IMR-90 (cell line): Measurements from ENCODE around the gene PCID2. TPM values are rescaled to one million over a fixed set of nuclear protein-coding genes. Genes with fewer than 3 reads are reported as not detected.

Experiments
- ATAC-seq: fragments of 200-7000 bp; cut with Tn5 transposase; 2 replicates; pipeline ENCODE4 v1.9.1; 2020; ENCODE audit warnings: low read depth, mild to moderate bottlenecking, moderate library complexity
- BruUV-seq: library from RNA; stranded (reverse); fragments of 400-500 nt; replicated peaks from 2 replicates; lab custom pipeline; 2021; lab: Mats Ljungman, UMichigan
- CTCF ChIA-PET: fragments of 300-600 bp; formaldehyde crosslinking; extraction: SDS; loops from one replicate; lab custom pipeline; 2021; ENCODE audit warnings: antibody characterized with exemption; lab: Yijun Ruan, JAX
- POLR2A ChIA-PET: fragments of 300-600 bp; sonication (Branson Sonifier 250); formaldehyde crosslinking; loops from one replicate; lab custom pipeline; 2022; ENCODE audit warnings: antibody characterized with exemption; ENCODE audit not compliant: unreplicated experiment; lab: Charles Lee
- DNase-seq: peaks from one replicate; pipeline ENCODE4 v3.0.0; 2013
- H2AFZ ChIP-seq: replicated peaks from 2 replicates; pipeline ENCODE3; 2013; ENCODE audit warnings: low read length, mild to moderate bottlenecking; ENCODE audit not compliant: poor library complexity
- H2AK5ac ChIP-seq: 2 replicates; pipeline ENCODE4 v1.6.1; 2013; ENCODE audit warnings: low read depth, low read length, inconsistent platforms
- H2AK9ac ChIP-seq: replicated peaks from 2 replicates; pipeline ENCODE3; 2013; ENCODE audit warnings: mild to moderate bottlenecking, low read depth, low read length, moderate library complexity; ENCODE audit not compliant: poor library complexity
- H2BK120ac ChIP-seq: 2 replicates; pipeline ENCODE4 v1.6.1; 2013; ENCODE audit warnings: low read depth, low read length, inconsistent platforms
- H2BK15ac ChIP-seq: 3 replicates; pipeline ENCODE4 v1.6.1; 2013; ENCODE audit warnings: low read depth, low read length, inconsistent platforms
- H2BK20ac ChIP-seq: 2 replicates; pipeline ENCODE4 v1.6.1; 2013; ENCODE audit warnings: low read depth, mild to moderate bottlenecking, inconsistent platforms, low read length, moderate library complexity
- H2BK5ac ChIP-seq: 2 replicates; pipeline ENCODE4 v1.6.1; 2013; ENCODE audit warnings: mild to moderate bottlenecking, low read depth, low read length, inconsistent platforms; ENCODE audit not compliant: poor library complexity, severe bottlenecking
- H3K14ac ChIP-seq: replicated peaks from 2 replicates; pipeline ENCODE4 v1.6.1; 2013; ENCODE audit warnings: low read depth, low read length, inconsistent platforms
- H3K18ac ChIP-seq: 2 replicates; pipeline ENCODE4 v1.6.1; 2013; ENCODE audit warnings: low read depth, low read length, control low read depth
- H3K23ac ChIP-seq: 2 replicates; pipeline ENCODE4 v1.6.1; 2013; ENCODE audit warnings: low read depth, low read length, inconsistent platforms
- H3K27ac ChIP-seq: 2 replicates; pipeline ENCODE4 v1.5.1; 2013; ENCODE audit warnings: mild to moderate bottlenecking, control low read depth, low read length; ENCODE audit not compliant: insufficient read depth
- H3K27me3 ChIP-seq: 2 replicates; pipeline ENCODE4 v1.6.1; 2013; ENCODE audit warnings: low read length; ENCODE audit not compliant: control insufficient read depth, insufficient read depth
- H3K36me3 ChIP-seq: 2 replicates; pipeline ENCODE4 v1.6.1; 2013; ENCODE audit warnings: low read length, mixed read lengths; ENCODE audit not compliant: control insufficient read depth, insufficient read depth
- H3K4ac ChIP-seq: 2 replicates; pipeline ENCODE4 v1.6.1; 2013; ENCODE audit warnings: low read depth, low read length, inconsistent platforms
- H3K4me1 ChIP-seq: 2 replicates; pipeline ENCODE4 v1.6.1; 2013; ENCODE audit warnings: low read length, mixed read lengths; ENCODE audit not compliant: control insufficient read depth, insufficient read depth
- H3K4me2 ChIP-seq: 2 replicates; pipeline ENCODE4 v1.6.1; 2013; ENCODE audit warnings: low read depth, mild to moderate bottlenecking, control low read depth, low read length, moderate library complexity
- H3K4me3 ChIP-seq: 2 replicates; pipeline ENCODE4 v1.5.1; 2013; ENCODE audit warnings: low read depth, mild to moderate bottlenecking, control low read depth, low read length, moderate library complexity; ENCODE audit not compliant: insufficient read depth
- H3K56ac ChIP-seq: 2 replicates; pipeline ENCODE4 v1.6.1; 2013; ENCODE audit warnings: low read length, inconsistent platforms; ENCODE audit not compliant: insufficient read depth; ENCODE audit errors: extremely low read depth
- H3K79me1 ChIP-seq, 2 experiments: 2 replicates each; pipeline ENCODE4 v1.6.1; 2013; ENCODE audit warnings: low read length in 2 of 2, inconsistent platforms in 1 of 2, low read depth in 1 of 2
- H3K9ac ChIP-seq: 2 replicates; pipeline ENCODE4 v1.6.1; 2013; ENCODE audit warnings: low read depth, low read length, control low read depth
- H3K9me1 ChIP-seq: 2 replicates; pipeline ENCODE4 v1.6.1; 2013; ENCODE audit warnings: low read length, inconsistent platforms; ENCODE audit not compliant: insufficient read depth
- H3K9me3 ChIP-seq: 2 replicates; pipeline ENCODE4 v1.6.1; 2013; ENCODE audit warnings: low read length; ENCODE audit not compliant: control insufficient read depth, insufficient read depth
- H4K20me1 ChIP-seq: 2 replicates; pipeline ENCODE4 v1.6.1; 2013; ENCODE audit warnings: low read length, inconsistent platforms; ENCODE audit not compliant: insufficient read depth
- H4K5ac ChIP-seq: 2 replicates; pipeline ENCODE4 v1.6.1; 2013; ENCODE audit warnings: mild to moderate bottlenecking, low read depth, low read length, control low read depth
- H4K8ac ChIP-seq, 2 experiments: 2 replicates each; pipeline ENCODE4 v1.6.1; 2013; ENCODE audit warnings: low read depth in 2 of 2, low read length in 2 of 2, control low read depth in 1 of 2, inconsistent platforms in 1 of 2
- H4K91ac ChIP-seq: 2 replicates; pipeline ENCODE4 v1.6.1; 2013; ENCODE audit warnings: low read depth, low read length, inconsistent platforms; ENCODE audit not compliant: insufficient read depth
- BHLHE40 ChIP-seq: fragments of 150-350 bp; IDR thresholded peaks from 2 replicates; pipeline ENCODE4 v1.6.1; 2016; ENCODE audit warnings: mild to moderate bottlenecking, low read depth, low read length
- CEBPB ChIP-seq: IDR thresholded peaks from 2 replicates; pipeline ENCODE4 v1.6.1; 2012; ENCODE audit warnings: low read depth, low read length, improper control_type of control experiment
- CHD1 ChIP-seq: IDR thresholded peaks from 2 replicates; pipeline ENCODE4 v1.6.1; 2012; ENCODE audit warnings: low read depth, low read length, improper control_type of control experiment
- FOS ChIP-seq: fragments of 150-350 bp; IDR thresholded peaks from 2 replicates; pipeline ENCODE4 v1.6.1; 2016; ENCODE audit warnings: low read depth, low read length
- MAFK ChIP-seq: IDR thresholded peaks from 2 replicates; pipeline ENCODE4 v1.6.1; 2012; ENCODE audit warnings: low read depth, low read length, improper control_type of control experiment
- MAZ ChIP-seq: IDR thresholded peaks from 2 replicates; pipeline ENCODE4 v1.6.1; 2012; ENCODE audit warnings: low read depth, mild to moderate bottlenecking, low read length, improper control_type of control experiment, moderate library complexity, borderline replicate concordance
- MXI1 ChIP-seq: IDR thresholded peaks from 2 replicates; pipeline ENCODE4 v1.6.1; 2012; ENCODE audit warnings: low read depth, mild to moderate bottlenecking, low read length, moderate library complexity, borderline replicate concordance
- NFE2L2 ChIP-seq: fragments of 150-350 bp; IDR thresholded peaks from 2 replicates; pipeline ENCODE4 v1.6.1; 2016; ENCODE audit warnings: low read depth, mild to moderate bottlenecking, low read length
- POLR2A ChIP-seq: IDR thresholded peaks from 2 replicates; pipeline ENCODE4 v1.6.1; 2012; ENCODE audit warnings: mild to moderate bottlenecking, low read depth, low read length
- RAD21 ChIP-seq: IDR thresholded peaks from 2 replicates; pipeline ENCODE4 v1.6.1; 2012; ENCODE audit warnings: low read length, improper control_type of control experiment
- RCOR1 ChIP-seq: IDR thresholded peaks from 2 replicates; pipeline ENCODE4 v1.6.1; 2012; ENCODE audit warnings: mild to moderate bottlenecking, low read length, improper control_type of control experiment; ENCODE audit not compliant: insufficient replicate concordance
- RFX5 ChIP-seq: IDR thresholded peaks from 2 replicates; pipeline ENCODE4 v1.8.0; 2012; ENCODE audit warnings: low read depth, mild to moderate bottlenecking, low read length, moderate library complexity
- SMC3 ChIP-seq: fragments of 150-350 bp; IDR thresholded peaks from 2 replicates; pipeline ENCODE4 v1.6.1; 2016; ENCODE audit warnings: low read depth, mild to moderate bottlenecking, antibody characterized with exemption, low read length, moderate library complexity
- WGBS, 2 experiments: methylation state at CpG; one replicate each; pipeline versions ENCODE4 v1.1.5 to v1.1.7; 2013; ENCODE audit warnings: missing lambda C conversion rate in 2 of 2; ENCODE audit not compliant: insufficient read length in 1 of 2; ENCODE audit errors: extremely low coverage in 2 of 2; 5-methylcytosine and 5-hydroxymethylcytosine counted together
- dilution Hi-C: fragments of 300-500 bp; cut with HindIII; formaldehyde crosslinking; loops from one replicate; pipeline ENCODE4 v1.14.3; 2018; ENCODE audit warnings: low sequenced_read_pairs; ENCODE audit not compliant: unreplicated experiment
- in situ Hi-C: fragments of 300-500 bp; cut with MboI; formaldehyde crosslinking; loops from 3 replicates; pipeline ENCODE4 v1.14.3; 2019; ENCODE audit warnings: low sequenced_read_pairs, inconsistent platforms, mixed read lengths
- intact Hi-C: fragments of 100-400 bp; cut with micrococcal nuclease; formaldehyde crosslinking; loops from 2 replicates; pipeline ENCODE4 v1.10.0; 2022
- polyA plus RNA-seq, 3 experiments: library from polyadenylated mRNA; depleted of rRNA; stranded (reverse); fragments of >200 nt; gene quantifications; 2 replicates each; pipeline ENCODE4 v1.2.3, GENCODE V29; 2012; ENCODE audit warnings: low replicate concordance in 1 of 3
- total RNA-seq: library from RNA; depleted of rRNA; stranded (reverse); fragments of >200 nt; gene quantifications from 2 replicates; pipeline ENCODE4 v1.2.3, GENCODE V29; 2012
- TF ChIP-seq, protein P1 (sequence below): fragments of 150-350 bp; IDR thresholded peaks from 2 replicates; pipeline ENCODE4 v1.6.1; 2016; ENCODE audit warnings: low read depth, mild to moderate bottlenecking, low read length, moderate library complexity, borderline replicate concordance
- TF ChIP-seq, protein P2 (sequence below): conservative IDR thresholded peaks from 2 replicates; pipeline ENCODE4 v1.5.1; 2012; ENCODE audit warnings: mild to moderate bottlenecking, low read depth, low read length, improper control_type of control experiment
- TF ChIP-seq, protein P3 (sequence below): fragments of 150-350 bp; IDR thresholded peaks from 2 replicates; pipeline ENCODE4 v1.6.1; 2017; ENCODE audit warnings: mild to moderate bottlenecking, antibody characterized with exemption, low read length, low read depth

Gene PCID2
- total and polyA plus RNA-seq, 2 of the 4 experiments (the other 2 are of a cell fraction), result 83.5 to 90.9 TPM

DNA sequence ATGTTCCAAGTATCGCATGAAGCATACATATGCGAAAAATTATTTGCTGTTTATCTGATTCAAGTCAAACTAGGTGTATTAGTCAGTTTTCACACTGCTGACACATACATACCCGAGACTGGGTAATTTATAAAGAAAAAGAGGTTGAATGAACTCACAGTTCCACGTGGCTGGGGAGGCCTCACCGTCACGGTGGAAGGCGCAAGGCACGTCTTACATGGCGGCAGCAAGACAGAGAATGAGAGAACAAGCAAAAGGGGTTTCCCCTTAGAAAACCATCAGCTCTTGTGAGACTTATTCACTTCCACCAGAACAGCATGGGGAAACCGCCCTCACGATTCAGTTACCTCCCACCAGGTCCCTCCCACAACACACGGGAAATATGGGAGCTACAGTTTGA is 63.0 kb downstream of the PCID2 start:
- H3K27me3 ChIP-seq, result 0 out of 2 replicates have a peak, but pooled peaks cover 2% of the 10 kb centered on the region
- H4K5ac ChIP-seq, result no peak overlapping the region
- H3K4me3 ChIP-seq, result no peak overlapping the region
- 92% methylated on average over 5 of the region's 12 CpGs; no CpG with 5 or more reads in 1 of the 2 experiments for WGBS, 2 experiments
- no peak overlapping the region for H2BK120ac ChIP-seq
- no TSS peak for BruUV-seq
- H3K9ac ChIP-seq, result no peak overlapping the region
- H2AFZ ChIP-seq, result no peak overlapping the region
- no peak overlapping the region for H2BK15ac ChIP-seq
- H4K8ac ChIP-seq, result no peak overlapping the region
- CTCF ChIA-PET, result interaction anchor here (1.0 kb wide), 1 partner anchor 12 kb away, joined by 4 read pairs; no protein-coding TSS in a partner anchor
- in situ Hi-C loops, result no loop called here
- no peaks in the 10 kb centered on the region for H4K20me1 ChIP-seq
- no peak overlapping the region for H2AK9ac ChIP-seq
- H3K9me1 ChIP-seq, result no peaks in the 10 kb centered on the region; the same call in 1 of the 2 replicates
- H3K4me1 ChIP-seq, result no peaks in the 10 kb centered on the region
- ATAC-seq (no peak), DNase-seq (no peak)
- no peak overlapping the region for H2BK20ac ChIP-seq
- H2BK5ac ChIP-seq, result no peak overlapping the region
- H3K79me1 ChIP-seq, result no peaks in the 10 kb centered on the region
- POLR2A ChIA-PET, result no interaction called here
- dilution Hi-C loops, result no loop called here
- no peaks in the 10 kb centered on the region for H3K36me3 ChIP-seq
- no peak overlapping the region for H3K14ac ChIP-seq
- H4K91ac ChIP-seq, result no peak overlapping the region
- H3K23ac ChIP-seq, result no peak overlapping the region
- H2AK5ac ChIP-seq, result no peak overlapping the region
- no peak overlapping the region for H3K4me2 ChIP-seq
- intact Hi-C loops, result no loop called here
- H3K4ac ChIP-seq, result no peak overlapping the region
- no peak overlapping the region for H3K18ac ChIP-seq
- no peak overlapping the region for H3K27ac ChIP-seq
- H3K56ac ChIP-seq, result no peak overlapping the region
- no peak for TF ChIP-seq CHD1
- TF ChIP-seq, protein P1, sequence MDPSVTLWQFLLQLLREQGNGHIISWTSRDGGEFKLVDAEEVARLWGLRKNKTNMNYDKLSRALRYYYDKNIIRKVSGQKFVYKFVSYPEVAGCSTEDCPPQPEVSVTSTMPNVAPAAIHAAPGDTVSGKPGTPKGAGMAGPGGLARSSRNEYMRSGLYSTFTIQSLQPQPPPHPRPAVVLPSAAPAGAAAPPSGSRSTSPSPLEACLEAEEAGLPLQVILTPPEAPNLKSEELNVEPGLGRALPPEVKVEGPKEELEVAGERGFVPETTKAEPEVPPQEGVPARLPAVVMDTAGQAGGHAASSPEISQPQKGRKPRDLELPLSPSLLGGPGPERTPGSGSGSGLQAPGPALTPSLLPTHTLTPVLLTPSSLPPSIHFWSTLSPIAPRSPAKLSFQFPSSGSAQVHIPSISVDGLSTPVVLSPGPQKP, result no peak
- TF ChIP-seq SMC3, result no peak
- TF ChIP-seq RFX5, result no peak
- no peak for TF ChIP-seq MXI1
- no peak for TF ChIP-seq RCOR1
- no peak for TF ChIP-seq POLR2A
- no peak for TF ChIP-seq CEBPB
- TF ChIP-seq, protein P2, sequence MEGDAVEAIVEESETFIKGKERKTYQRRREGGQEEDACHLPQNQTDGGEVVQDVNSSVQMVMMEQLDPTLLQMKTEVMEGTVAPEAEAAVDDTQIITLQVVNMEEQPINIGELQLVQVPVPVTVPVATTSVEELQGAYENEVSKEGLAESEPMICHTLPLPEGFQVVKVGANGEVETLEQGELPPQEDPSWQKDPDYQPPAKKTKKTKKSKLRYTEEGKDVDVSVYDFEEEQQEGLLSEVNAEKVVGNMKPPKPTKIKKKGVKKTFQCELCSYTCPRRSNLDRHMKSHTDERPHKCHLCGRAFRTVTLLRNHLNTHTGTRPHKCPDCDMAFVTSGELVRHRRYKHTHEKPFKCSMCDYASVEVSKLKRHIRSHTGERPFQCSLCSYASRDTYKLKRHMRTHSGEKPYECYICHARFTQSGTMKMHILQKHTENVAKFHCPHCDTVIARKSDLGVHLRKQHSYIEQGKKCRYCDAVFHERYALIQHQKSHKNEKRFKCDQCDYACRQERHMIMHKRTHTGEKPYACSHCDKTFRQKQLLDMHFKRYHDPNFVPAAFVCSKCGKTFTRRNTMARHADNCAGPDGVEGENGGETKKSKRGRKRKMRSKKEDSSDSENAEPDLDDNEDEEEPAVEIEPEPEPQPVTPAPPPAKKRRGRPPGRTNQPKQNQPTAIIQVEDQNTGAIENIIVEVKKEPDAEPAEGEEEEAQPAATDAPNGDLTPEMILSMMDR, result no peak
- no peak for TF ChIP-seq MAFK
- no peak for TF ChIP-seq NFE2L2
- no peak for TF ChIP-seq FOS
- TF ChIP-seq, protein P3, sequence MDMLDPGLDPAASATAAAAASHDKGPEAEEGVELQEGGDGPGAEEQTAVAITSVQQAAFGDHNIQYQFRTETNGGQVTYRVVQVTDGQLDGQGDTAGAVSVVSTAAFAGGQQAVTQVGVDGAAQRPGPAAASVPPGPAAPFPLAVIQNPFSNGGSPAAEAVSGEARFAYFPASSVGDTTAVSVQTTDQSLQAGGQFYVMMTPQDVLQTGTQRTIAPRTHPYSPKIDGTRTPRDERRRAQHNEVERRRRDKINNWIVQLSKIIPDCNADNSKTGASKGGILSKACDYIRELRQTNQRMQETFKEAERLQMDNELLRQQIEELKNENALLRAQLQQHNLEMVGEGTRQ, result no peak
- TF ChIP-seq BHLHE40, result no peak
- no peak for TF ChIP-seq RAD21
- no peak for TF ChIP-seq MAZ
- no peaks in the 10 kb centered on the region for H3K9me3 ChIP-seq
